GM23338 (cell line): Measurements from ENCODE around the gene WDR44. TPM values are rescaled to one million over a fixed set of nuclear protein-coding genes. Genes with fewer than 3 reads are reported as not detected.

Experiments
- ATAC-seq: fragments of 200-7000 bp; cut with Tn5 transposase; 3 replicates; pipeline ENCODE4 v1.9.1; 2020
- DNase-seq: peaks from one replicate; pipeline ENCODE4 v3.0.0-alpha.2; 2015; ENCODE audit warnings: low spot score
- H2AFZ ChIP-seq: fragments of 200-600 bp; sonication (generic); 2 replicates; pipeline ENCODE4 v1.8.0; 2016; ENCODE audit warnings: antibody characterized with exemption, mild to moderate bottlenecking, moderate library complexity
- H3F3A ChIP-seq: fragments of 200-600 bp; sonication (generic); replicated peaks from 2 replicates; pipeline ENCODE4 v1.8.0; 2017; ENCODE audit warnings: antibody characterized with exemption, mixed run types, low read depth
- H3K27ac ChIP-seq: fragments of 200-600 bp; sonication (generic); 2 replicates; pipeline ENCODE4 v1.6.1; 2016; ENCODE audit warnings: low read depth
- H3K27me3 ChIP-seq: fragments of 200-600 bp; sonication (generic); 2 replicates; pipeline ENCODE4 v1.8.0; 2016; ENCODE audit warnings: mild to moderate bottlenecking, mixed run types, moderate library complexity; ENCODE audit not compliant: insufficient read depth
- H3K36me3 ChIP-seq: fragments of 200-600 bp; sonication (generic); 2 replicates; pipeline ENCODE4 v1.8.0; 2016; ENCODE audit warnings: mild to moderate bottlenecking; ENCODE audit not compliant: insufficient read depth
- H3K4me1 ChIP-seq: fragments of 200-600 bp; sonication (generic); 2 replicates; pipeline ENCODE4 v1.8.0; 2016; ENCODE audit warnings: mild to moderate bottlenecking, moderate library complexity; ENCODE audit not compliant: insufficient read depth
- H3K4me2 ChIP-seq: fragments of 200-600 bp; sonication (generic); 2 replicates; pipeline ENCODE4 v1.7.1; 2017; ENCODE audit warnings: mixed run types
- H3K4me3 ChIP-seq: fragments of 200-600 bp; sonication (generic); 2 replicates; pipeline ENCODE4 v1.6.1; 2016; ENCODE audit warnings: mixed run types
- H3K79me2 ChIP-seq: fragments of 200-600 bp; sonication (generic); replicated peaks from 2 replicates; pipeline ENCODE4 v1.8.0; 2017; ENCODE audit warnings: mild to moderate bottlenecking; ENCODE audit not compliant: insufficient read depth
- H3K9me2 ChIP-seq: fragments of 200-600 bp; sonication (generic); 2 replicates; pipeline ENCODE4 v1.8.0; 2017; ENCODE audit not compliant: insufficient read depth
- H4K20me1 ChIP-seq: fragments of 200-600 bp; sonication (generic); replicated peaks from 2 replicates; pipeline ENCODE4 v1.8.0; 2017; ENCODE audit warnings: mild to moderate bottlenecking; ENCODE audit not compliant: insufficient read depth
- H3K27ac Mint-ChIP-seq: 2 replicates; pipeline ENCODE4 v1.8.0; 2020; ENCODE audit warnings: inconsistent platforms, mild to moderate bottlenecking, moderate library complexity, mixed read lengths
- H3K27me3 Mint-ChIP-seq: 3 replicates; pipeline ENCODE4 v1.8.0; 2022; ENCODE audit warnings: low read depth, mild to moderate bottlenecking, moderate library complexity, mixed read lengths, inconsistent platforms; ENCODE audit not compliant: insufficient read depth, poor library complexity
- H3K36me3 Mint-ChIP-seq: 3 replicates; pipeline ENCODE4 v1.8.0; 2021; ENCODE audit warnings: low read depth, mild to moderate bottlenecking, inconsistent platforms, moderate library complexity, mixed read lengths
- H3K4me1 Mint-ChIP-seq: 3 replicates; pipeline ENCODE4 v1.8.0; 2020; ENCODE audit warnings: mild to moderate bottlenecking, inconsistent platforms, mixed read lengths
- H3K4me3 Mint-ChIP-seq: 3 replicates; pipeline ENCODE4 v1.8.0; 2021; ENCODE audit warnings: moderate library complexity, mild to moderate bottlenecking, inconsistent platforms, mixed read lengths
- H3K9me3 Mint-ChIP-seq: 3 replicates; pipeline ENCODE4 v1.8.0; 2020; ENCODE audit warnings: moderate library complexity, mild to moderate bottlenecking, inconsistent platforms, mixed read lengths
- CREB1 ChIP-seq: fragments of 250-450 bp; sonication (Bioruptor Pico); IDR thresholded peaks from 2 replicates; pipeline ENCODE4 v1.5.0; 2020; ENCODE audit warnings: low read depth, mild to moderate bottlenecking, moderate library complexity
- EZH2 ChIP-seq: fragments of 200-600 bp; sonication (generic); IDR thresholded peaks from one replicate; pipeline ENCODE4 v1.8.0; 2017; ENCODE audit warnings: antibody characterized with exemption, mild to moderate bottlenecking, low read depth; ENCODE audit not compliant: unreplicated experiment
- EZH2phosphoT487 ChIP-seq: fragments of 200-600 bp; sonication (generic); IDR thresholded peaks from one replicate; pipeline ENCODE4 v1.8.1; 2018; ENCODE audit warnings: antibody characterized with exemption; ENCODE audit not compliant: unreplicated experiment
- POLR2AphosphoS5 ChIP-seq: IDR thresholded peaks from 2 replicates; pipeline ENCODE4 v1.6.1; 2016; ENCODE audit warnings: antibody characterized with exemption, low read depth
- ZNF114 ChIP-seq: fragments of 250-450 bp; sonication (Bioruptor Pico); IDR thresholded peaks from 2 replicates; pipeline ENCODE4 v1.5.0; 2020; ENCODE audit warnings: mild to moderate bottlenecking, moderate library complexity
- ZNF331 ChIP-seq: fragments of 250-450 bp; sonication (Bioruptor Pico); IDR thresholded peaks from 2 replicates; pipeline ENCODE4 v1.5.0; 2020; ENCODE audit warnings: low read depth, mild to moderate bottlenecking, moderate library complexity
- polyA plus RNA-seq: library from polyadenylated mRNA; unstranded; fragments of >200 nt; fragmentation: Nextera tagmentation; extraction: Ambion mirVana; gene quantifications from 2 replicates; pipeline ENCODE4 v1.2.1, GENCODE V29; 2016
- total RNA-seq: library from RNA; depleted of rRNA; stranded (reverse); fragments of >200 nt; shearing (Covaris generic); gene quantifications from 2 replicates; pipeline ENCODE4 v1.2.3, GENCODE V29; 2014
- TF ChIP-seq, protein P1 (sequence below): IDR thresholded peaks from one replicate; pipeline ENCODE4 v1.6.1; 2018; ENCODE audit warnings: antibody characterized with exemption; ENCODE audit not compliant: unreplicated experiment
- TF ChIP-seq, protein P2 (sequence below), 2 experiments: fragments of 200-600 bp in 1 of 2; sonication (generic) in 1 of 2; conservative IDR thresholded peaks; 2 replicates each; pipeline versions ENCODE4 v1.5.1 to v1.6.1; 2016 to 2017; ENCODE audit warnings: antibody characterized with exemption in 2 of 2, low read depth in 2 of 2, mild to moderate bottlenecking in 2 of 2, moderate library complexity in 1 of 2
- TF ChIP-seq, protein P3 (sequence below): fragments of 250-450 bp; sonication (Bioruptor Pico); IDR thresholded peaks from 2 replicates; pipeline ENCODE4 v1.5.0; 2020; ENCODE audit warnings: mild to moderate bottlenecking, moderate library complexity

The WDR44 gene
- total and polyA plus RNA-seq, 2 experiments from 2014 or later: 17.5 to 21.0 TPM

DNA sequence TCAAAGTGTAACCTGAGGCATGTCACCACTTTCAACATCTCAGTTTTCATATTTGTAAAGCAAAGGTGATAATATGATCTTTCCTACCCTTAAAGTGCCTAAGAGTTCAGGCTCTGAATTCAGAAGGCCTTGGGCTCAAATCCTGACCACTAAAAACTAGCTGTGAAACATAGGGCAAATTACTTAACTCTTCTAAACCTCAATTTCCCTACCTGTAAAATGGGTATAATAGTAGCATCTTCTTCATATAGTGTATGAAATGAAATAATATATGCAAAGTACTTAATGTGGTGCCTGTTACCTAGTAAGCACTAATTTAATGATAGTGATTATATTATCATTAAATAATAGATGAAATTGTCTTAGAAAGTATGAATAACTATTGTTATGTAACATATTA, 7.0 kb upstream of the WDR44 start (continued):
- TF ChIP-seq, protein P1, sequence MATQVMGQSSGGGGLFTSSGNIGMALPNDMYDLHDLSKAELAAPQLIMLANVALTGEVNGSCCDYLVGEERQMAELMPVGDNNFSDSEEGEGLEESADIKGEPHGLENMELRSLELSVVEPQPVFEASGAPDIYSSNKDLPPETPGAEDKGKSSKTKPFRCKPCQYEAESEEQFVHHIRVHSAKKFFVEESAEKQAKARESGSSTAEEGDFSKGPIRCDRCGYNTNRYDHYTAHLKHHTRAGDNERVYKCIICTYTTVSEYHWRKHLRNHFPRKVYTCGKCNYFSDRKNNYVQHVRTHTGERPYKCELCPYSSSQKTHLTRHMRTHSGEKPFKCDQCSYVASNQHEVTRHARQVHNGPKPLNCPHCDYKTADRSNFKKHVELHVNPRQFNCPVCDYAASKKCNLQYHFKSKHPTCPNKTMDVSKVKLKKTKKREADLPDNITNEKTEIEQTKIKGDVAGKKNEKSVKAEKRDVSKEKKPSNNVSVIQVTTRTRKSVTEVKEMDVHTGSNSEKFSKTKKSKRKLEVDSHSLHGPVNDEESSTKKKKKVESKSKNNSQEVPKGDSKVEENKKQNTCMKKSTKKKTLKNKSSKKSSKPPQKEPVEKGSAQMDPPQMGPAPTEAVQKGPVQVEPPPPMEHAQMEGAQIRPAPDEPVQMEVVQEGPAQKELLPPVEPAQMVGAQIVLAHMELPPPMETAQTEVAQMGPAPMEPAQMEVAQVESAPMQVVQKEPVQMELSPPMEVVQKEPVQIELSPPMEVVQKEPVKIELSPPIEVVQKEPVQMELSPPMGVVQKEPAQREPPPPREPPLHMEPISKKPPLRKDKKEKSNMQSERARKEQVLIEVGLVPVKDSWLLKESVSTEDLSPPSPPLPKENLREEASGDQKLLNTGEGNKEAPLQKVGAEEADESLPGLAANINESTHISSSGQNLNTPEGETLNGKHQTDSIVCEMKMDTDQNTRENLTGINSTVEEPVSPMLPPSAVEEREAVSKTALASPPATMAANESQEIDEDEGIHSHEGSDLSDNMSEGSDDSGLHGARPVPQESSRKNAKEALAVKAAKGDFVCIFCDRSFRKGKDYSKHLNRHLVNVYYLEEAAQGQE: no peak
- no peak for TF ChIP-seq ZNF114 (CRISPR knock-in tag)
- TF ChIP-seq ZNF331 (CRISPR knock-in tag): no peak
- TF ChIP-seq, protein P2, sequence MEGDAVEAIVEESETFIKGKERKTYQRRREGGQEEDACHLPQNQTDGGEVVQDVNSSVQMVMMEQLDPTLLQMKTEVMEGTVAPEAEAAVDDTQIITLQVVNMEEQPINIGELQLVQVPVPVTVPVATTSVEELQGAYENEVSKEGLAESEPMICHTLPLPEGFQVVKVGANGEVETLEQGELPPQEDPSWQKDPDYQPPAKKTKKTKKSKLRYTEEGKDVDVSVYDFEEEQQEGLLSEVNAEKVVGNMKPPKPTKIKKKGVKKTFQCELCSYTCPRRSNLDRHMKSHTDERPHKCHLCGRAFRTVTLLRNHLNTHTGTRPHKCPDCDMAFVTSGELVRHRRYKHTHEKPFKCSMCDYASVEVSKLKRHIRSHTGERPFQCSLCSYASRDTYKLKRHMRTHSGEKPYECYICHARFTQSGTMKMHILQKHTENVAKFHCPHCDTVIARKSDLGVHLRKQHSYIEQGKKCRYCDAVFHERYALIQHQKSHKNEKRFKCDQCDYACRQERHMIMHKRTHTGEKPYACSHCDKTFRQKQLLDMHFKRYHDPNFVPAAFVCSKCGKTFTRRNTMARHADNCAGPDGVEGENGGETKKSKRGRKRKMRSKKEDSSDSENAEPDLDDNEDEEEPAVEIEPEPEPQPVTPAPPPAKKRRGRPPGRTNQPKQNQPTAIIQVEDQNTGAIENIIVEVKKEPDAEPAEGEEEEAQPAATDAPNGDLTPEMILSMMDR (conservative IDR thresholded peaks at IDR 0.05; ENCODE audit: low read depth in 2 of 2): no peak
- no peak for TF ChIP-seq CREB1
- no peak for TF ChIP-seq EZH2
- no peak for TF ChIP-seq POLR2AphosphoS5
- no peak for TF ChIP-seq EZH2phosphoT487

DNA sequence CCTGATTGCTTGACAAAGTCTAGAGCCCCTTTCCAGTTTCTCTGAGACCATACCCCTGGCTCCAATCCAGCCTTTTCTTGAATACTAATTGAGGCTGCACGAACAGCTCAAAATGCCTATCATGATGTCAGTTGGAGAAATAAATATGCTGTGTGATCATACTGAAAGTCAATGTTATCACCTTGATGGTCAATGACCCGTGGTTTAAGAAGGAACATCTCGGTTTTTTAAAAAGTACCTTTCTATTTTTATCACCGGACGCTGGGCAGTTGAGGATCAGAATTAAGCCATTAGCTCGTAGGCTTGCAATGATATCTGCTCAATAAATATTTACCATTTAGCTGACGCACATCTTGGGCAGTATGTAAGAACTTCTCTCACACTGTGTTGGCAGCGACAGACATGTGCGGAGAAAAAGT, 852 bp upstream of the WDR44 start:
- Histone ChIP-seq H3K27ac (0 out of 2 replicates have a peak overlapping the region, but pooled peaks have one; percentile 76), H2AFZ (no peak overlapping the region), H3K79me2 (peaks cover 32% of the 10 kb centered on the region), H3K27me3 (peaks cover 7% of the 10 kb centered on the region), H3K4me1 (no peaks in the 10 kb centered on the region), H3K4me3 (peak overlapping the region; percentile 80), H3K4me2 (peak overlapping the region; percentile 81), H4K20me1 (peaks cover 5% of the 10 kb centered on the region; the same call in 1 of the 2 replicates), H3K36me3 (no peaks in the 10 kb centered on the region), H3F3A (no peaks in the 10 kb centered on the region), H3K9me2 (no peaks in the 10 kb centered on the region)
- Mint-ChIP-seq H3K27ac (peak overlapping the region; percentile 81; the same call in 1 of the 2 replicates), H3K4me1 (peaks cover 11% of the 10 kb centered on the region), H3K36me3 (no peaks in the 10 kb centered on the region), H3K27me3 (peaks cover 4% of the 10 kb centered on the region), H3K9me3 (no peaks in the 10 kb centered on the region), H3K4me3 (peak overlapping the region; percentile 92)
- DNase-seq: no peak
- ATAC-seq: no peak; the same call in 2 of the 3 replicates
- no peak for TF ChIP-seq ZNF114 (CRISPR knock-in tag)
- TF ChIP-seq CREB1: no peak
- TF ChIP-seq, protein P2 (conservative IDR thresholded peaks at IDR 0.05; ENCODE audit: low read depth in 2 of 2): no peak
- no peak for TF ChIP-seq POLR2AphosphoS5
- TF ChIP-seq, protein P3, sequence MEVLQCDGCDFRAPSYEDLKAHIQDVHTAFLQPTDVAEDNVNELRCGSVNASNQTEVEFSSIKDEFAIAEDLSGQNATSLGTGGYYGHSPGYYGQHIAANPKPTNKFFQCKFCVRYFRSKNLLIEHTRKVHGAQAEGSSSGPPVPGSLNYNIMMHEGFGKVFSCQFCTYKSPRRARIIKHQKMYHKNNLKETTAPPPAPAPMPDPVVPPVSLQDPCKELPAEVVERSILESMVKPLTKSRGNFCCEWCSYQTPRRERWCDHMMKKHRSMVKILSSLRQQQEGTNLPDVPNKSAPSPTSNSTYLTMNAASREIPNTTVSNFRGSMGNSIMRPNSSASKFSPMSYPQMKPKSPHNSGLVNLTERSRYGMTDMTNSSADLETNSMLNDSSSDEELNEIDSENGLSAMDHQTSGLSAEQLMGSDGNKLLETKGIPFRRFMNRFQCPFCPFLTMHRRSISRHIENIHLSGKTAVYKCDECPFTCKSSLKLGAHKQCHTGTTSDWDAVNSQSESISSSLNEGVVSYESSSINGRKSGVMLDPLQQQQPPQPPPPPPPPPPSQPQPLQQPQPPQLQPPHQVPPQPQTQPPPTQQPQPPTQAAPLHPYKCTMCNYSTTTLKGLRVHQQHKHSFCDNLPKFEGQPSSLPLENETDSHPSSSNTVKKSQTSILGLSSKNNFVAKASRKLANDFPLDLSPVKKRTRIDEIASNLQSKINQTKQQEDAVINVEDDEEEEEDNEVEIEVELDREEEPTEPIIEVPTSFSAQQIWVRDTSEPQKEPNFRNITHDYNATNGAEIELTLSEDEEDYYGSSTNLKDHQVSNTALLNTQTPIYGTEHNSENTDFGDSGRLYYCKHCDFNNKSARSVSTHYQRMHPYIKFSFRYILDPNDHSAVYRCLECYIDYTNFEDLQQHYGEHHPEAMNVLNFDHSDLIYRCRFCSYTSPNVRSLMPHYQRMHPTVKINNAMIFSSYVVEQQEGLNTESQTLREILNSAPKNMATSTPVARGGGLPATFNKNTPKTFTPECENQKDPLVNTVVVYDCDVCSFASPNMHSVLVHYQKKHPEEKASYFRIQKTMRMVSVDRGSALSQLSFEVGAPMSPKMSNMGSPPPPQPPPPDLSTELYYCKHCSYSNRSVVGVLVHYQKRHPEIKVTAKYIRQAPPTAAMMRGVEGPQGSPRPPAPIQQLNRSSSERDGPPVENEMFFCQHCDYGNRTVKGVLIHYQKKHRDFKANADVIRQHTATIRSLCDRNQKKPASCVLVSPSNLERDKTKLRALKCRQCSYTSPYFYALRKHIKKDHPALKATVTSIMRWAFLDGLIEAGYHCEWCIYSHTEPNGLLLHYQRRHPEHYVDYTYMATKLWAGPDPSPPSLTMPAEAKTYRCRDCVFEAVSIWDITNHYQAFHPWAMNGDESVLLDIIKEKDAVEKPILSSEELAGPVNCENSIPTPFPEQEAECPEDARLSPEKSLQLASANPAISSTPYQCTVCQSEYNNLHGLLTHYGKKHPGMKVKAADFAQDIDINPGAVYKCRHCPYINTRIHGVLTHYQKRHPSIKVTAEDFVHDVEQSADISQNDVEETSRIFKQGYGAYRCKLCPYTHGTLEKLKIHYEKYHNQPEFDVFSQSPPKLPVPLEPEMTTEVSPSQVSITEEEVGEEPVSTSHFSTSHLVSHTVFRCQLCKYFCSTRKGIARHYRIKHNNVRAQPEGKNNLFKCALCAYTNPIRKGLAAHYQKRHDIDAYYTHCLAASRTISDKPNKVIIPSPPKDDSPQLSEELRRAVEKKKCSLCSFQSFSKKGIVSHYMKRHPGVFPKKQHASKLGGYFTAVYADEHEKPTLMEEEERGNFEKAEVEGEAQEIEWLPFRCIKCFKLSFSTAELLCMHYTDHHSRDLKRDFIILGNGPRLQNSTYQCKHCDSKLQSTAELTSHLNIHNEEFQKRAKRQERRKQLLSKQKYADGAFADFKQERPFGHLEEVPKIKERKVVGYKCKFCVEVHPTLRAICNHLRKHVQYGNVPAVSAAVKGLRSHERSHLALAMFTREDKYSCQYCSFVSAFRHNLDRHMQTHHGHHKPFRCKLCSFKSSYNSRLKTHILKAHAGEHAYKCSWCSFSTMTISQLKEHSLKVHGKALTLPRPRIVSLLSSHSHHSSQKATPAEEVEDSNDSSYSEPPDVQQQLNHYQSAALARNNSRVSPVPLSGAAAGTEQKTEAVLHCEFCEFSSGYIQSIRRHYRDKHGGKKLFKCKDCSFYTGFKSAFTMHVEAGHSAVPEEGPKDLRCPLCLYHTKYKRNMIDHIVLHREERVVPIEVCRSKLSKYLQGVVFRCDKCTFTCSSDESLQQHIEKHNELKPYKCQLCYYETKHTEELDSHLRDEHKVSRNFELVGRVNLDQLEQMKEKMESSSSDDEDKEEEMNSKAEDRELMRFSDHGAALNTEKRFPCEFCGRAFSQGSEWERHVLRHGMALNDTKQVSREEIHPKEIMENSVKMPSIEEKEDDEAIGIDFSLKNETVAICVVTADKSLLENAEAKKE (CRISPR knock-in tag): no peak
- no peak for TF ChIP-seq EZH2
- no peak for TF ChIP-seq ZNF331 (CRISPR knock-in tag)
